ENCODE results near the gene C21orf91. TPM values are rescaled to one million over a fixed set of nuclear protein-coding genes. Genes with fewer than 3 reads are reported as not detected.

The C21orf91 gene
- total and polyA plus RNA-seq, 9 of the 15 experiments (the other 6 are each of a cell fraction or from before 2014, with no cell fraction given): 3.9 to 14.1 (median 12.1) TPM

DNA sequence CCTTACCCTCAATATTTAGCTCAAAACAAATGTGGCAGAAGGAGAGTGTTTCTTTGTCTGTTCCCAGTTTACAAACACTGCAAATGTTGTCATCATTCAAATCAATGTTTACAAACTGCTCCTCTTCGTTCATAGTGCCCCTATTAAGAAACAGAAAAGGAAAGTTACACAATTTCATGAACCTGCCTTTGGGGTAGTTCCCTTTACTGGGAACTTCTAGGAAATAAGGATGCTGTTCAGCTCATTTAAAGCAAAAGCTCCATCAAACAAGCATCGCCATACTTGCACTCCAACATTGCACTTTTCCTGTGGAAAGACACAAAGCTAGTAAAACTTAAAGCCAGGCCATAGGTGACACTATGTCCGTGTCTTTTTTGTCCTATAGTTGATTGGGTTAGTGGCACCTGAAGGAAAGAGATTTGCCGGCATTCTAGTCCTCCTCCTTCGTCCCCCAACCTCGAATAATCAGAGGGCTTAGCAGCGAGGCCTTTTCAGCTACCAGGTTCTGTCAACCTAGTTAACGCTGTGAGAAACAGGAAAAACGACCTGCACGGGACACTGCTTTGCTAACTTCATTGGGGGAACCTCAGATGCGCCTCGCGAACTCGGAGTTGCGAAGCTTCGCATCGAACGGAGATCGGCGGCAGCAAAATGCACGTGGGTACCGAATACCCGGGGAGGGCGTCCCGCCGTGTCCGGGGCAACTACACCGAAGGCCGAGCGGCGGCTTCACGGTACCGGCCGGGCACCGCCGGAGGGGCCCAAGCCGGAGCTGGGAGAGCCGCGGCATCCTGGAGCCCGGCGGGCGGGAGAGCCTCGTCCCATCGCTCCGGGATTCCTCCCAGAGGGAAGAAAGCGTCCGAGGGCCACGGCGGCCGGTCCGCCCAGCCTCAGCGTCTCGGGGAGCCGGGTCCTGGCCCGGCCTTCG lies 706 bp downstream of the C21orf91 start (continued):
- TF ChIP-seq CEBPG (CRISPR knock-in tag; IDR thresholded peaks at IDR 0.05): no peak
- TF ChIP-seq CEBPG (tag; conservative IDR thresholded peaks at IDR 0.05 in 1 of 2, IDR thresholded peaks at IDR 0.05 in 1 of 2): peak in 1 of 2 experiments; percentile 66; a peak in 3 of 4 replicates
- no peak for TF ChIP-seq ZNF75A (CRISPR knock-in tag; IDR thresholded peaks at IDR 0.05)
- TF ChIP-seq, protein P1, sequence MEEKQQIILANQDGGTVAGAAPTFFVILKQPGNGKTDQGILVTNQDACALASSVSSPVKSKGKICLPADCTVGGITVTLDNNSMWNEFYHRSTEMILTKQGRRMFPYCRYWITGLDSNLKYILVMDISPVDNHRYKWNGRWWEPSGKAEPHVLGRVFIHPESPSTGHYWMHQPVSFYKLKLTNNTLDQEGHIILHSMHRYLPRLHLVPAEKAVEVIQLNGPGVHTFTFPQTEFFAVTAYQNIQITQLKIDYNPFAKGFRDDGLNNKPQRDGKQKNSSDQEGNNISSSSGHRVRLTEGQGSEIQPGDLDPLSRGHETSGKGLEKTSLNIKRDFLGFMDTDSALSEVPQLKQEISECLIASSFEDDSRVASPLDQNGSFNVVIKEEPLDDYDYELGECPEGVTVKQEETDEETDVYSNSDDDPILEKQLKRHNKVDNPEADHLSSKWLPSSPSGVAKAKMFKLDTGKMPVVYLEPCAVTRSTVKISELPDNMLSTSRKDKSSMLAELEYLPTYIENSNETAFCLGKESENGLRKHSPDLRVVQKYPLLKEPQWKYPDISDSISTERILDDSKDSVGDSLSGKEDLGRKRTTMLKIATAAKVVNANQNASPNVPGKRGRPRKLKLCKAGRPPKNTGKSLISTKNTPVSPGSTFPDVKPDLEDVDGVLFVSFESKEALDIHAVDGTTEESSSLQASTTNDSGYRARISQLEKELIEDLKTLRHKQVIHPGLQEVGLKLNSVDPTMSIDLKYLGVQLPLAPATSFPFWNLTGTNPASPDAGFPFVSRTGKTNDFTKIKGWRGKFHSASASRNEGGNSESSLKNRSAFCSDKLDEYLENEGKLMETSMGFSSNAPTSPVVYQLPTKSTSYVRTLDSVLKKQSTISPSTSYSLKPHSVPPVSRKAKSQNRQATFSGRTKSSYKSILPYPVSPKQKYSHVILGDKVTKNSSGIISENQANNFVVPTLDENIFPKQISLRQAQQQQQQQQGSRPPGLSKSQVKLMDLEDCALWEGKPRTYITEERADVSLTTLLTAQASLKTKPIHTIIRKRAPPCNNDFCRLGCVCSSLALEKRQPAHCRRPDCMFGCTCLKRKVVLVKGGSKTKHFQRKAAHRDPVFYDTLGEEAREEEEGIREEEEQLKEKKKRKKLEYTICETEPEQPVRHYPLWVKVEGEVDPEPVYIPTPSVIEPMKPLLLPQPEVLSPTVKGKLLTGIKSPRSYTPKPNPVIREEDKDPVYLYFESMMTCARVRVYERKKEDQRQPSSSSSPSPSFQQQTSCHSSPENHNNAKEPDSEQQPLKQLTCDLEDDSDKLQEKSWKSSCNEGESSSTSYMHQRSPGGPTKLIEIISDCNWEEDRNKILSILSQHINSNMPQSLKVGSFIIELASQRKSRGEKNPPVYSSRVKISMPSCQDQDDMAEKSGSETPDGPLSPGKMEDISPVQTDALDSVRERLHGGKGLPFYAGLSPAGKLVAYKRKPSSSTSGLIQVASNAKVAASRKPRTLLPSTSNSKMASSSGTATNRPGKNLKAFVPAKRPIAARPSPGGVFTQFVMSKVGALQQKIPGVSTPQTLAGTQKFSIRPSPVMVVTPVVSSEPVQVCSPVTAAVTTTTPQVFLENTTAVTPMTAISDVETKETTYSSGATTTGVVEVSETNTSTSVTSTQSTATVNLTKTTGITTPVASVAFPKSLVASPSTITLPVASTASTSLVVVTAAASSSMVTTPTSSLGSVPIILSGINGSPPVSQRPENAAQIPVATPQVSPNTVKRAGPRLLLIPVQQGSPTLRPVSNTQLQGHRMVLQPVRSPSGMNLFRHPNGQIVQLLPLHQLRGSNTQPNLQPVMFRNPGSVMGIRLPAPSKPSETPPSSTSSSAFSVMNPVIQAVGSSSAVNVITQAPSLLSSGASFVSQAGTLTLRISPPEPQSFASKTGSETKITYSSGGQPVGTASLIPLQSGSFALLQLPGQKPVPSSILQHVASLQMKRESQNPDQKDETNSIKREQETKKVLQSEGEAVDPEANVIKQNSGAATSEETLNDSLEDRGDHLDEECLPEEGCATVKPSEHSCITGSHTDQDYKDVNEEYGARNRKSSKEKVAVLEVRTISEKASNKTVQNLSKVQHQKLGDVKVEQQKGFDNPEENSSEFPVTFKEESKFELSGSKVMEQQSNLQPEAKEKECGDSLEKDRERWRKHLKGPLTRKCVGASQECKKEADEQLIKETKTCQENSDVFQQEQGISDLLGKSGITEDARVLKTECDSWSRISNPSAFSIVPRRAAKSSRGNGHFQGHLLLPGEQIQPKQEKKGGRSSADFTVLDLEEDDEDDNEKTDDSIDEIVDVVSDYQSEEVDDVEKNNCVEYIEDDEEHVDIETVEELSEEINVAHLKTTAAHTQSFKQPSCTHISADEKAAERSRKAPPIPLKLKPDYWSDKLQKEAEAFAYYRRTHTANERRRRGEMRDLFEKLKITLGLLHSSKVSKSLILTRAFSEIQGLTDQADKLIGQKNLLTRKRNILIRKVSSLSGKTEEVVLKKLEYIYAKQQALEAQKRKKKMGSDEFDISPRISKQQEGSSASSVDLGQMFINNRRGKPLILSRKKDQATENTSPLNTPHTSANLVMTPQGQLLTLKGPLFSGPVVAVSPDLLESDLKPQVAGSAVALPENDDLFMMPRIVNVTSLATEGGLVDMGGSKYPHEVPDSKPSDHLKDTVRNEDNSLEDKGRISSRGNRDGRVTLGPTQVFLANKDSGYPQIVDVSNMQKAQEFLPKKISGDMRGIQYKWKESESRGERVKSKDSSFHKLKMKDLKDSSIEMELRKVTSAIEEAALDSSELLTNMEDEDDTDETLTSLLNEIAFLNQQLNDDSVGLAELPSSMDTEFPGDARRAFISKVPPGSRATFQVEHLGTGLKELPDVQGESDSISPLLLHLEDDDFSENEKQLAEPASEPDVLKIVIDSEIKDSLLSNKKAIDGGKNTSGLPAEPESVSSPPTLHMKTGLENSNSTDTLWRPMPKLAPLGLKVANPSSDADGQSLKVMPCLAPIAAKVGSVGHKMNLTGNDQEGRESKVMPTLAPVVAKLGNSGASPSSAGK (IDR thresholded peaks at IDR 0.05): peak; percentile 81
- no peak for TF ChIP-seq HMGN3 (IDR thresholded peaks at IDR 0.05; ENCODE audit: borderline replicate concordance, extremely low read depth, insufficient read length, low read depth, low read length)
- TF ChIP-seq, protein P2, sequence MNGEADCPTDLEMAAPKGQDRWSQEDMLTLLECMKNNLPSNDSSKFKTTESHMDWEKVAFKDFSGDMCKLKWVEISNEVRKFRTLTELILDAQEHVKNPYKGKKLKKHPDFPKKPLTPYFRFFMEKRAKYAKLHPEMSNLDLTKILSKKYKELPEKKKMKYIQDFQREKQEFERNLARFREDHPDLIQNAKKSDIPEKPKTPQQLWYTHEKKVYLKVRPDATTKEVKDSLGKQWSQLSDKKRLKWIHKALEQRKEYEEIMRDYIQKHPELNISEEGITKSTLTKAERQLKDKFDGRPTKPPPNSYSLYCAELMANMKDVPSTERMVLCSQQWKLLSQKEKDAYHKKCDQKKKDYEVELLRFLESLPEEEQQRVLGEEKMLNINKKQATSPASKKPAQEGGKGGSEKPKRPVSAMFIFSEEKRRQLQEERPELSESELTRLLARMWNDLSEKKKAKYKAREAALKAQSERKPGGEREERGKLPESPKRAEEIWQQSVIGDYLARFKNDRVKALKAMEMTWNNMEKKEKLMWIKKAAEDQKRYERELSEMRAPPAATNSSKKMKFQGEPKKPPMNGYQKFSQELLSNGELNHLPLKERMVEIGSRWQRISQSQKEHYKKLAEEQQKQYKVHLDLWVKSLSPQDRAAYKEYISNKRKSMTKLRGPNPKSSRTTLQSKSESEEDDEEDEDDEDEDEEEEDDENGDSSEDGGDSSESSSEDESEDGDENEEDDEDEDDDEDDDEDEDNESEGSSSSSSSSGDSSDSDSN (IDR thresholded peaks at IDR 0.05; ENCODE audit: borderline replicate concordance in 1 of 2, low read depth in 2 of 2, low read length in 2 of 2): peak in 1 of 2 experiments; percentile 39; a peak in 1 of 4 replicates
- TF ChIP-seq CHD1 (IDR thresholded peaks at IDR 0.05; ENCODE audit: low read length): peak; percentile 33
- peak; percentile 87 for TF ChIP-seq L3MBTL2 (IDR thresholded peaks at IDR 0.05)
- TF ChIP-seq HNRNPLL (IDR thresholded peaks at IDR 0.05; ENCODE audit: low read depth, low read length, poor library complexity, severe bottlenecking): peak; percentile 3
